SK-N-SH treated with all-trans-retinoic acid at 6 μM for 48 hours (cell line): ENCODE results near the gene SLC39A3.

Source experiments
- ATAC-seq: fragments of 200-7000 bp; cut with Tn5 transposase; 3 replicates; pipeline ENCODE4 v1.9.1; 2020; ENCODE audit warnings: mild to moderate bottlenecking, moderate library complexity
- ARNTL ChIP-seq: fragments of 450-650 bp; formaldehyde crosslinking; IDR thresholded peaks from 2 replicates; pipeline ENCODE4 v1.5.0; 2020; ENCODE audit warnings: low read depth, mild to moderate bottlenecking, moderate library complexity, borderline replicate concordance
- BACH2 ChIP-seq: fragments of 250-450 bp; sonication (Bioruptor Pico); IDR thresholded peaks from 2 replicates; pipeline ENCODE4 v1.9.0; 2021; ENCODE audit warnings: mild to moderate bottlenecking, borderline replicate concordance
- ESRRG ChIP-seq: fragments of 250-450 bp; sonication (Bioruptor Pico); IDR thresholded peaks from 2 replicates; pipeline ENCODE4 v1.6.1; 2021; ENCODE audit warnings: mild to moderate bottlenecking
- GLIS3 ChIP-seq: fragments of 250-450 bp; sonication (Bioruptor Pico); IDR thresholded peaks from 2 replicates; pipeline ENCODE4 v1.5.0; 2020; ENCODE audit warnings: mild to moderate bottlenecking, moderate library complexity
- ISL1 ChIP-seq: fragments of 250-450 bp; sonication (Bioruptor Pico); IDR thresholded peaks from 2 replicates; pipeline ENCODE4 v2.1.2; 2022; ENCODE audit warnings: mild to moderate bottlenecking, moderate library complexity
- OSR1 ChIP-seq: fragments of 250-450 bp; sonication (Bioruptor Pico); IDR thresholded peaks from 2 replicates; pipeline ENCODE4 v1.8.0; 2022; ENCODE audit warnings: moderate library complexity, mild to moderate bottlenecking, inconsistent platforms
- PPARA ChIP-seq: fragments of 250-450 bp; sonication (Bioruptor Pico); IDR thresholded peaks from 2 replicates; pipeline ENCODE4 v1.5.0; 2020; ENCODE audit warnings: mild to moderate bottlenecking, borderline replicate concordance
- RARB ChIP-seq: fragments of 250-450 bp; sonication (Bioruptor Pico); IDR thresholded peaks from 2 replicates; pipeline ENCODE4 v1.8.0; 2021; ENCODE audit warnings: mild to moderate bottlenecking, moderate library complexity
- SNAI2 ChIP-seq: fragments of 250-450 bp; sonication (Bioruptor Pico); IDR thresholded peaks from 2 replicates; pipeline ENCODE4 v1.5.0; 2020; ENCODE audit warnings: mild to moderate bottlenecking, moderate library complexity
- ZC3H10 ChIP-seq: fragments of 250-450 bp; sonication (Bioruptor Pico); IDR thresholded peaks from 2 replicates; pipeline ENCODE4 v1.5.1; 2021; ENCODE audit warnings: mild to moderate bottlenecking, moderate library complexity
- ZFP3 ChIP-seq: fragments of 250-450 bp; sonication (Bioruptor Pico); IDR thresholded peaks from 2 replicates; pipeline ENCODE4 v1.5.0; 2020; ENCODE audit warnings: mild to moderate bottlenecking, moderate library complexity
- ZFP30 ChIP-seq: fragments of 450-650 bp; formaldehyde crosslinking; IDR thresholded peaks from 2 replicates; pipeline ENCODE4 v1.5.0; 2022; ENCODE audit warnings: mild to moderate bottlenecking, moderate library complexity
- TF ChIP-seq, protein P1 (sequence below): fragments of 250-450 bp; sonication (Bioruptor Pico); IDR thresholded peaks from 2 replicates; pipeline ENCODE4 v1.5.1; 2020; ENCODE audit warnings: low read depth, mild to moderate bottlenecking, moderate library complexity
- TF ChIP-seq, protein P2 (sequence below): fragments of 250-450 bp; sonication (Bioruptor Pico); IDR thresholded peaks from 2 replicates; pipeline ENCODE4 v1.5.1; 2021; ENCODE audit warnings: mild to moderate bottlenecking, moderate library complexity
- TF ChIP-seq, protein P3 (sequence below): fragments of 250-450 bp; sonication (Bioruptor Pico); IDR thresholded peaks from 2 replicates; pipeline ENCODE4 v1.5.0; 2020; ENCODE audit warnings: mild to moderate bottlenecking, moderate library complexity
- TF ChIP-seq, protein P4 (sequence below): fragments of 250-450 bp; sonication (Bioruptor Pico); IDR thresholded peaks from 2 replicates; pipeline ENCODE4 v1.8.0; 2021; ENCODE audit warnings: low read depth, mild to moderate bottlenecking, moderate library complexity, borderline replicate concordance
- TF ChIP-seq, protein P5 (sequence below): fragments of 250-450 bp; sonication (Bioruptor Pico); IDR thresholded peaks from 2 replicates; pipeline ENCODE4 v1.8.0; 2020; ENCODE audit warnings: mild to moderate bottlenecking, moderate library complexity, borderline replicate concordance

The SLC39A3 gene

DNA sequence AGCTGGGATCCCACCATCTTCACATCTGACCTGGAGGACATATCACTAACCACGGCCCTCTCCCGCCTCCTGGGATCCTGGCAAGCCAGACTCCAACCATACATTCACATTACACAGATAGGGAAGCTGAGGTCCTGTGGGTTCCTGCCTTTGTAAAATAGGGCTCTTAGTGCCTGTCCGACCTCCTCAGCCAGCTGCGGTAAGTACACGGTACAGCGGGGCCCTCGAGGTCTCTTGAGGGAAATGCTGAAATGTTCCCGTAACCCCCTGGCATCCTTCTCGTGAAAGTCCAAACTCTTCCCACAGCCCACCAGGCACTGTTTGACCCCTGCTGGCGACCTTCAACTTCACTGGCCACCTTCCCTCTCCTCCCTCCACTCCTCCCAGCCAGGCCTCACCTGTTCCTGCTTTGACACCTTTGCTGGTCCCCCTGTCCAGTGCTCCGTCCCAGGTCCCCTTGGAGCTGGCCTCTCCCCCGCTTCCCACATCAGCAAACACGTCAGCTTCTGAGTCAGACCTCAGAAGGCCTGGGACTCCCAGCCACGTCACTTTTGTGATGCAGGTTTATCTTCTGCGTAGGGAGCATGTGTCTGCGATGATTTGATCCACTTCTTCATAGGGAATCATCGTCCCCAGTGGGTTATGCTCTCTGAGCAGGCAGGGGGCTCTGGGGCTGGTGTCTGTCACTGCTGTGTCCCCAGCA, 28.5 kb downstream of the SLC39A3 start:
- ATAC-seq: peak; percentile 65
- TF ChIP-seq OSR1 (CRISPR knock-in tag) (no peak), ZFP3 (CRISPR knock-in tag) (no peak), ARNTL (CRISPR knock-in tag) (no peak), GLIS3 (CRISPR knock-in tag) (no peak), SNAI2 (CRISPR knock-in tag) (no peak), ESRRG (CRISPR knock-in tag) (no peak)
- TF ChIP-seq, protein P1, sequence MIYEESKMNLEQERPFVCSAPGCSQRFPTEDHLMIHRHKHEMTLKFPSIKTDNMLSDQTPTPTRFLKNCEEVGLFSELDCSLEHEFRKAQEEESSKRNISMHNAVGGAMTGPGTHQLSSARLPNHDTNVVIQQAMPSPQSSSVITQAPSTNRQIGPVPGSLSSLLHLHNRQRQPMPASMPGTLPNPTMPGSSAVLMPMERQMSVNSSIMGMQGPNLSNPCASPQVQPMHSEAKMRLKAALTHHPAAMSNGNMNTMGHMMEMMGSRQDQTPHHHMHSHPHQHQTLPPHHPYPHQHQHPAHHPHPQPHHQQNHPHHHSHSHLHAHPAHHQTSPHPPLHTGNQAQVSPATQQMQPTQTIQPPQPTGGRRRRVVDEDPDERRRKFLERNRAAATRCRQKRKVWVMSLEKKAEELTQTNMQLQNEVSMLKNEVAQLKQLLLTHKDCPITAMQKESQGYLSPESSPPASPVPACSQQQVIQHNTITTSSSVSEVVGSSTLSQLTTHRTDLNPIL: no peak
- TF ChIP-seq, protein P2, sequence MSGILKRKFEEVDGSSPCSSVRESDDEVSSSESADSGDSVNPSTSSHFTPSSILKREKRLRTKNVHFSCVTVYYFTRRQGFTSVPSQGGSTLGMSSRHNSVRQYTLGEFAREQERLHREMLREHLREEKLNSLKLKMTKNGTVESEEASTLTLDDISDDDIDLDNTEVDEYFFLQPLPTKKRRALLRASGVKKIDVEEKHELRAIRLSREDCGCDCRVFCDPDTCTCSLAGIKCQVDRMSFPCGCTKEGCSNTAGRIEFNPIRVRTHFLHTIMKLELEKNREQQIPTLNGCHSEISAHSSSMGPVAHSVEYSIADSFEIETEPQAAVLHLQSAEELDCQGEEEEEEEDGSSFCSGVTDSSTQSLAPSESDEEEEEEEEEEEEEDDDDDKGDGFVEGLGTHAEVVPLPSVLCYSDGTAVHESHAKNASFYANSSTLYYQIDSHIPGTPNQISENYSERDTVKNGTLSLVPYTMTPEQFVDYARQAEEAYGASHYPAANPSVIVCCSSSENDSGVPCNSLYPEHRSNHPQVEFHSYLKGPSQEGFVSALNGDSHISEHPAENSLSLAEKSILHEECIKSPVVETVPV (CRISPR knock-in tag): no peak

DNA sequence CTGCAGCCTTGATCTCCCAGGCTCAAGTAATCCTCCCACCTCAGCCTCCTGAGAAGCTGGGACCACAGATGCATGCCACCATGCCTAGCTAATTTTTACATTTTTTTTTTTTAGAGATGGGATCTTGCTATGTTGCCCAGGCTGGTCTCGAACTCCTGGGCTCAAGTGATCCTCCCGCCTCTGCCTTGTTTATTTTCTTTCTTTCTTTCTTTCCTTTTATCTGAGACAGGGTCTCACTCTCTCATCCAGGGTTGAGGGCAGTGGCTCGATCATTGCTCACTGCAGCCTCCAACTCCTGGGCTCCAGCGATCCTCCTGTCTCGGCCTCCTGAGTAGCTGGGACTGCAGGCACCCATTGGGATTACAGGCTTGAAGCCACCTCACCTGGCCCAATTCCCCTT, 33.6 kb downstream of the SLC39A3 start:
- no peak for TF ChIP-seq ARNTL (CRISPR knock-in tag)
- TF ChIP-seq ZFP30 (CRISPR knock-in tag): no peak
- TF ChIP-seq ISL1: no peak
- no peak for TF ChIP-seq RARB (CRISPR knock-in tag)
- TF ChIP-seq, protein P1: no peak
- TF ChIP-seq, protein P3, sequence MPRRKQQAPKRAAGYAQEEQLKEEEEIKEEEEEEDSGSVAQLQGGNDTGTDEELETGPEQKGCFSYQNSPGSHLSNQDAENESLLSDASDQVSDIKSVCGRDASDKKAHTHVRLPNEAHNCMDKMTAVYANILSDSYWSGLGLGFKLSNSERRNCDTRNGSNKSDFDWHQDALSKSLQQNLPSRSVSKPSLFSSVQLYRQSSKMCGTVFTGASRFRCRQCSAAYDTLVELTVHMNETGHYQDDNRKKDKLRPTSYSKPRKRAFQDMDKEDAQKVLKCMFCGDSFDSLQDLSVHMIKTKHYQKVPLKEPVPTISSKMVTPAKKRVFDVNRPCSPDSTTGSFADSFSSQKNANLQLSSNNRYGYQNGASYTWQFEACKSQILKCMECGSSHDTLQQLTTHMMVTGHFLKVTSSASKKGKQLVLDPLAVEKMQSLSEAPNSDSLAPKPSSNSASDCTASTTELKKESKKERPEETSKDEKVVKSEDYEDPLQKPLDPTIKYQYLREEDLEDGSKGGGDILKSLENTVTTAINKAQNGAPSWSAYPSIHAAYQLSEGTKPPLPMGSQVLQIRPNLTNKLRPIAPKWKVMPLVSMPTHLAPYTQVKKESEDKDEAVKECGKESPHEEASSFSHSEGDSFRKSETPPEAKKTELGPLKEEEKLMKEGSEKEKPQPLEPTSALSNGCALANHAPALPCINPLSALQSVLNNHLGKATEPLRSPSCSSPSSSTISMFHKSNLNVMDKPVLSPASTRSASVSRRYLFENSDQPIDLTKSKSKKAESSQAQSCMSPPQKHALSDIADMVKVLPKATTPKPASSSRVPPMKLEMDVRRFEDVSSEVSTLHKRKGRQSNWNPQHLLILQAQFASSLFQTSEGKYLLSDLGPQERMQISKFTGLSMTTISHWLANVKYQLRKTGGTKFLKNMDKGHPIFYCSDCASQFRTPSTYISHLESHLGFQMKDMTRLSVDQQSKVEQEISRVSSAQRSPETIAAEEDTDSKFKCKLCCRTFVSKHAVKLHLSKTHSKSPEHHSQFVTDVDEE: no peak
- TF ChIP-seq ESRRG (CRISPR knock-in tag): no peak
- TF ChIP-seq, protein P4, sequence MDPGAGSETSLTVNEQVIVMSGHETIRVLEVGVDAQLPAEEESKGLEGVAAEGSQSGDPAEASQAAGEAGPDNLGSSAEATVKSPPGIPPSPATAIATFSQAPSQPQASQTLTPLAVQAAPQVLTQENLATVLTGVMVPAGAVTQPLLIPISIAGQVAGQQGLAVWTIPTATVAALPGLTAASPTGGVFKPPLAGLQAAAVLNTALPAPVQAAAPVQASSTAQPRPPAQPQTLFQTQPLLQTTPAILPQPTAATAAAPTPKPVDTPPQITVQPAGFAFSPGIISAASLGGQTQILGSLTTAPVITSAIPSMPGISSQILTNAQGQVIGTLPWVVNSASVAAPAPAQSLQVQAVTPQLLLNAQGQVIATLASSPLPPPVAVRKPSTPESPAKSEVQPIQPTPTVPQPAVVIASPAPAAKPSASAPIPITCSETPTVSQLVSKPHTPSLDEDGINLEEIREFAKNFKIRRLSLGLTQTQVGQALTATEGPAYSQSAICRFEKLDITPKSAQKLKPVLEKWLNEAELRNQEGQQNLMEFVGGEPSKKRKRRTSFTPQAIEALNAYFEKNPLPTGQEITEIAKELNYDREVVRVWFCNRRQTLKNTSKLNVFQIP (CRISPR knock-in tag): no peak
- no peak for TF ChIP-seq PPARA (CRISPR knock-in tag)
- no peak for TF ChIP-seq ZFP3 (CRISPR knock-in tag)
- TF ChIP-seq ZC3H10 (CRISPR knock-in tag): no peak
- TF ChIP-seq, protein P5, sequence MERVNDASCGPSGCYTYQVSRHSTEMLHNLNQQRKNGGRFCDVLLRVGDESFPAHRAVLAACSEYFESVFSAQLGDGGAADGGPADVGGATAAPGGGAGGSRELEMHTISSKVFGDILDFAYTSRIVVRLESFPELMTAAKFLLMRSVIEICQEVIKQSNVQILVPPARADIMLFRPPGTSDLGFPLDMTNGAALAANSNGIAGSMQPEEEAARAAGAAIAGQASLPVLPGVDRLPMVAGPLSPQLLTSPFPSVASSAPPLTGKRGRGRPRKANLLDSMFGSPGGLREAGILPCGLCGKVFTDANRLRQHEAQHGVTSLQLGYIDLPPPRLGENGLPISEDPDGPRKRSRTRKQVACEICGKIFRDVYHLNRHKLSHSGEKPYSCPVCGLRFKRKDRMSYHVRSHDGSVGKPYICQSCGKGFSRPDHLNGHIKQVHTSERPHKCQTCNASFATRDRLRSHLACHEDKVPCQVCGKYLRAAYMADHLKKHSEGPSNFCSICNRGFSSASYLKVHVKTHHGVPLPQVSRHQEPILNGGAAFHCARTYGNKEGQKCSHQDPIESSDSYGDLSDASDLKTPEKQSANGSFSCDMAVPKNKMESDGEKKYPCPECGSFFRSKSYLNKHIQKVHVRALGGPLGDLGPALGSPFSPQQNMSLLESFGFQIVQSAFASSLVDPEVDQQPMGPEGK (CRISPR knock-in tag): no peak
- no peak for TF ChIP-seq SNAI2 (CRISPR knock-in tag)
- TF ChIP-seq OSR1 (CRISPR knock-in tag): no peak
- TF ChIP-seq GLIS3 (CRISPR knock-in tag): no peak
- TF ChIP-seq BACH2 (CRISPR knock-in tag): no peak
- TF ChIP-seq, protein P2 (CRISPR knock-in tag): no peak

More for the DNA sequence above, 33.6 kb downstream of the SLC39A3 start:
- ATAC-seq: no peak
